Neural cell (in vitro differentiated cells): ENCODE results near the gene DLEU7.

Source experiments
- EP300 ChIP-seq: fragments of 450-650 bp; conservative IDR thresholded peaks from 2 replicates; pipeline ENCODE4 v1.6.1; 2014; ENCODE audit warnings: antibody characterized with exemption, mild to moderate bottlenecking, moderate library complexity; ENCODE audit not compliant: poor library complexity, severe bottlenecking
- EZH2 ChIP-seq: fragments of 200-600, 300-800 bp; shearing (Covaris generic), sonication (generic); IDR thresholded peaks from 2 replicates; pipeline ENCODE4 v1.6.1; 2014; ENCODE audit warnings: antibody characterized with exemption, low read length, borderline replicate concordance, mild to moderate bottlenecking; ENCODE audit not compliant: insufficient read depth, poor library complexity, severe bottlenecking
- MXI1 ChIP-seq: fragments of 450-650 bp; conservative IDR thresholded peaks from 2 replicates; pipeline ENCODE4 v1.6.1; 2014; ENCODE audit warnings: antibody characterized with exemption, mild to moderate bottlenecking; ENCODE audit not compliant: poor library complexity, severe bottlenecking
- POLR2AphosphoS5 ChIP-seq: IDR thresholded peaks from 2 replicates; pipeline ENCODE4 v1.6.1; 2012
- RAD21 ChIP-seq: fragments of 450-650 bp; conservative IDR thresholded peaks from 2 replicates; pipeline ENCODE4 v1.6.1; 2014; ENCODE audit warnings: antibody characterized with exemption, mild to moderate bottlenecking, moderate library complexity
- REST ChIP-seq: IDR thresholded peaks from 2 replicates; pipeline ENCODE4 v1.6.1; 2012; ENCODE audit warnings: borderline replicate concordance
- SMC3 ChIP-seq: fragments of 450-650 bp; conservative IDR thresholded peaks from 2 replicates; pipeline ENCODE4 v1.6.1; 2014; ENCODE audit warnings: antibody characterized with exemption, mild to moderate bottlenecking, moderate library complexity; ENCODE audit not compliant: poor library complexity
- TAF1 ChIP-seq: IDR thresholded peaks from 2 replicates; pipeline ENCODE4 v1.6.1; 2012; ENCODE audit warnings: low read depth
- TF ChIP-seq, protein P1 (sequence below): fragments of 450-650 bp; IDR thresholded peaks from 2 replicates; pipeline ENCODE4 v1.5.1; 2014; ENCODE audit warnings: antibody characterized with exemption, mild to moderate bottlenecking, moderate library complexity; ENCODE audit not compliant: poor library complexity, severe bottlenecking

GRCh38 chr13:50796463-50796862, 47.0 kb downstream of the DLEU7 start:
- TF ChIP-seq, protein P1, sequence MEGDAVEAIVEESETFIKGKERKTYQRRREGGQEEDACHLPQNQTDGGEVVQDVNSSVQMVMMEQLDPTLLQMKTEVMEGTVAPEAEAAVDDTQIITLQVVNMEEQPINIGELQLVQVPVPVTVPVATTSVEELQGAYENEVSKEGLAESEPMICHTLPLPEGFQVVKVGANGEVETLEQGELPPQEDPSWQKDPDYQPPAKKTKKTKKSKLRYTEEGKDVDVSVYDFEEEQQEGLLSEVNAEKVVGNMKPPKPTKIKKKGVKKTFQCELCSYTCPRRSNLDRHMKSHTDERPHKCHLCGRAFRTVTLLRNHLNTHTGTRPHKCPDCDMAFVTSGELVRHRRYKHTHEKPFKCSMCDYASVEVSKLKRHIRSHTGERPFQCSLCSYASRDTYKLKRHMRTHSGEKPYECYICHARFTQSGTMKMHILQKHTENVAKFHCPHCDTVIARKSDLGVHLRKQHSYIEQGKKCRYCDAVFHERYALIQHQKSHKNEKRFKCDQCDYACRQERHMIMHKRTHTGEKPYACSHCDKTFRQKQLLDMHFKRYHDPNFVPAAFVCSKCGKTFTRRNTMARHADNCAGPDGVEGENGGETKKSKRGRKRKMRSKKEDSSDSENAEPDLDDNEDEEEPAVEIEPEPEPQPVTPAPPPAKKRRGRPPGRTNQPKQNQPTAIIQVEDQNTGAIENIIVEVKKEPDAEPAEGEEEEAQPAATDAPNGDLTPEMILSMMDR, result no peak
- TF ChIP-seq POLR2AphosphoS5 (no peak), EP300 (no peak), EZH2 (no peak), MXI1 (no peak), TAF1 (no peak), REST (no peak), RAD21 (no peak), SMC3 (no peak)
